GM23338 (cell line): ENCODE results near the gene MET. TPM values are rescaled to one million over a fixed set of nuclear protein-coding genes. Genes with fewer than 3 reads are reported as not detected.

Experiments
- ATAC-seq: fragments of 200-7000 bp; cut with Tn5 transposase; 3 replicates; pipeline ENCODE4 v1.9.1; 2020
- DNase-seq: peaks from one replicate; pipeline ENCODE4 v3.0.0-alpha.2; 2015; ENCODE audit warnings: low spot score
- H2AFZ ChIP-seq: fragments of 200-600 bp; sonication (generic); 2 replicates; pipeline ENCODE4 v1.8.0; 2016; ENCODE audit warnings: antibody characterized with exemption, mild to moderate bottlenecking, moderate library complexity
- H3F3A ChIP-seq: fragments of 200-600 bp; sonication (generic); replicated peaks from 2 replicates; pipeline ENCODE4 v1.8.0; 2017; ENCODE audit warnings: antibody characterized with exemption, mixed run types, low read depth
- H3K27ac ChIP-seq: fragments of 200-600 bp; sonication (generic); 2 replicates; pipeline ENCODE4 v1.6.1; 2016; ENCODE audit warnings: low read depth
- H3K27me3 ChIP-seq: fragments of 200-600 bp; sonication (generic); 2 replicates; pipeline ENCODE4 v1.8.0; 2016; ENCODE audit warnings: mild to moderate bottlenecking, mixed run types, moderate library complexity; ENCODE audit not compliant: insufficient read depth
- H3K36me3 ChIP-seq: fragments of 200-600 bp; sonication (generic); 2 replicates; pipeline ENCODE4 v1.8.0; 2016; ENCODE audit warnings: mild to moderate bottlenecking; ENCODE audit not compliant: insufficient read depth
- H3K4me1 ChIP-seq: fragments of 200-600 bp; sonication (generic); 2 replicates; pipeline ENCODE4 v1.8.0; 2016; ENCODE audit warnings: mild to moderate bottlenecking, moderate library complexity; ENCODE audit not compliant: insufficient read depth
- H3K4me2 ChIP-seq: fragments of 200-600 bp; sonication (generic); 2 replicates; pipeline ENCODE4 v1.7.1; 2017; ENCODE audit warnings: mixed run types
- H3K4me3 ChIP-seq: fragments of 200-600 bp; sonication (generic); 2 replicates; pipeline ENCODE4 v1.6.1; 2016; ENCODE audit warnings: mixed run types
- H3K79me2 ChIP-seq: fragments of 200-600 bp; sonication (generic); replicated peaks from 2 replicates; pipeline ENCODE4 v1.8.0; 2017; ENCODE audit warnings: mild to moderate bottlenecking; ENCODE audit not compliant: insufficient read depth
- H3K9me2 ChIP-seq: fragments of 200-600 bp; sonication (generic); 2 replicates; pipeline ENCODE4 v1.8.0; 2017; ENCODE audit not compliant: insufficient read depth
- H4K20me1 ChIP-seq: fragments of 200-600 bp; sonication (generic); replicated peaks from 2 replicates; pipeline ENCODE4 v1.8.0; 2017; ENCODE audit warnings: mild to moderate bottlenecking; ENCODE audit not compliant: insufficient read depth
- H3K27ac Mint-ChIP-seq: 2 replicates; pipeline ENCODE4 v1.8.0; 2020; ENCODE audit warnings: inconsistent platforms, mild to moderate bottlenecking, moderate library complexity, mixed read lengths
- H3K27me3 Mint-ChIP-seq: 3 replicates; pipeline ENCODE4 v1.8.0; 2022; ENCODE audit warnings: low read depth, mild to moderate bottlenecking, moderate library complexity, mixed read lengths, inconsistent platforms; ENCODE audit not compliant: insufficient read depth, poor library complexity
- H3K36me3 Mint-ChIP-seq: 3 replicates; pipeline ENCODE4 v1.8.0; 2021; ENCODE audit warnings: low read depth, mild to moderate bottlenecking, inconsistent platforms, moderate library complexity, mixed read lengths
- H3K4me1 Mint-ChIP-seq: 3 replicates; pipeline ENCODE4 v1.8.0; 2020; ENCODE audit warnings: mild to moderate bottlenecking, inconsistent platforms, mixed read lengths
- H3K4me3 Mint-ChIP-seq: 3 replicates; pipeline ENCODE4 v1.8.0; 2021; ENCODE audit warnings: moderate library complexity, mild to moderate bottlenecking, inconsistent platforms, mixed read lengths
- H3K9me3 Mint-ChIP-seq: 3 replicates; pipeline ENCODE4 v1.8.0; 2020; ENCODE audit warnings: moderate library complexity, mild to moderate bottlenecking, inconsistent platforms, mixed read lengths
- EZH2 ChIP-seq: fragments of 200-600 bp; sonication (generic); IDR thresholded peaks from one replicate; pipeline ENCODE4 v1.8.0; 2017; ENCODE audit warnings: antibody characterized with exemption, mild to moderate bottlenecking, low read depth; ENCODE audit not compliant: unreplicated experiment
- STAT1 ChIP-seq: IDR thresholded peaks from one replicate; pipeline ENCODE4 v1.6.1; 2016; ENCODE audit warnings: antibody characterized with exemption; ENCODE audit not compliant: unreplicated experiment
- ZNF114 ChIP-seq: fragments of 250-450 bp; sonication (Bioruptor Pico); IDR thresholded peaks from 2 replicates; pipeline ENCODE4 v1.5.0; 2020; ENCODE audit warnings: mild to moderate bottlenecking, moderate library complexity
- ZNF331 ChIP-seq: fragments of 250-450 bp; sonication (Bioruptor Pico); IDR thresholded peaks from 2 replicates; pipeline ENCODE4 v1.5.0; 2020; ENCODE audit warnings: low read depth, mild to moderate bottlenecking, moderate library complexity
- polyA plus RNA-seq: library from polyadenylated mRNA; unstranded; fragments of >200 nt; fragmentation: Nextera tagmentation; extraction: Ambion mirVana; gene quantifications from 2 replicates; pipeline ENCODE4 v1.2.1, GENCODE V29; 2016
- total RNA-seq: library from RNA; depleted of rRNA; stranded (reverse); fragments of >200 nt; shearing (Covaris generic); gene quantifications from 2 replicates; pipeline ENCODE4 v1.2.3, GENCODE V29; 2014
- TF ChIP-seq, protein P1 (sequence below): fragments of 250-450 bp; sonication (Bioruptor Pico); IDR thresholded peaks from 2 replicates; pipeline ENCODE4 v1.5.0; 2020; ENCODE audit warnings: mild to moderate bottlenecking, moderate library complexity
- TF ChIP-seq, protein P2 (sequence below), 2 experiments: fragments of 200-600 bp in 1 of 2; sonication (generic) in 1 of 2; conservative IDR thresholded peaks; 2 replicates each; pipeline versions ENCODE4 v1.5.1 to v1.6.1; 2016 to 2017; ENCODE audit warnings: antibody characterized with exemption in 2 of 2, low read depth in 2 of 2, mild to moderate bottlenecking in 2 of 2, moderate library complexity in 1 of 2
- TF ChIP-seq, protein P3 (sequence below): IDR thresholded peaks from one replicate; pipeline ENCODE4 v1.6.1; 2018; ENCODE audit warnings: antibody characterized with exemption; ENCODE audit not compliant: unreplicated experiment

MET gene
- total and polyA plus RNA-seq, 2 experiments from 2014 or later, result 4.8 to 23.1 TPM

DNA sequence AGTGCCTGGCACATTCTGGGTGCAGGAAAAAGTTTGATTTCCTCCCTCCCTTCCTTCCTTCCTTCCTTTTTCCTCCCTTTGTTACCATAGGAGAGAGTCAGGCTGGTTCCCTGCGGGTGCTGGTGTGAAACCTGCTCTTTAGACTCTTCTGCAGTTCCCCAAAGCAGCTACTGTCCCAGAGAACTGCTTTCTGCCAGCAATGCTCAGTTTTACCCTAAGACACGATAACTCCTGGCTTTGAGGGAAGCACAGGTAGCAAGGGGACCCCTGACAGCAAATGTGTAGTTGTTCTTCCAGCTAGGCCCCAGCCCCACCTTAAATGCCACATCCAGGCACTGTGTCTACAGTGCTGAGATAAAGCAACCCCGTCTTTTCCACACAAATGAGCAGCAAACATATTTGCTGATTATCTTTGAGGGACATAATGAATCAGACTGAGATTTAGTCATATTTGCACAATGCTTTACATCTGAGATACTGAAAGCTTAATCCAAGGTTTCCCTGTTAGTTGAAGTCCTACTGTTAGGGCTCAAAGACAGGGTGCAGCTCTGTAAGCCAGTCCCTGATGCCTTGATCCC is 55.5 kb downstream of the MET start:
- H3K27me3 Mint-ChIP-seq, result peaks cover 4% of the 10 kb centered on the region
- no peaks in the 10 kb centered on the region for H3K36me3 ChIP-seq
- H3F3A ChIP-seq, result no peaks in the 10 kb centered on the region
- no peaks in the 10 kb centered on the region for H3K27me3 ChIP-seq
- TF ChIP-seq EZH2 (no peak), ZNF331 (no peak), STAT1 (no peak), ZNF114 (CRISPR knock-in tag) (no peak)
- TF ChIP-seq, protein P1, sequence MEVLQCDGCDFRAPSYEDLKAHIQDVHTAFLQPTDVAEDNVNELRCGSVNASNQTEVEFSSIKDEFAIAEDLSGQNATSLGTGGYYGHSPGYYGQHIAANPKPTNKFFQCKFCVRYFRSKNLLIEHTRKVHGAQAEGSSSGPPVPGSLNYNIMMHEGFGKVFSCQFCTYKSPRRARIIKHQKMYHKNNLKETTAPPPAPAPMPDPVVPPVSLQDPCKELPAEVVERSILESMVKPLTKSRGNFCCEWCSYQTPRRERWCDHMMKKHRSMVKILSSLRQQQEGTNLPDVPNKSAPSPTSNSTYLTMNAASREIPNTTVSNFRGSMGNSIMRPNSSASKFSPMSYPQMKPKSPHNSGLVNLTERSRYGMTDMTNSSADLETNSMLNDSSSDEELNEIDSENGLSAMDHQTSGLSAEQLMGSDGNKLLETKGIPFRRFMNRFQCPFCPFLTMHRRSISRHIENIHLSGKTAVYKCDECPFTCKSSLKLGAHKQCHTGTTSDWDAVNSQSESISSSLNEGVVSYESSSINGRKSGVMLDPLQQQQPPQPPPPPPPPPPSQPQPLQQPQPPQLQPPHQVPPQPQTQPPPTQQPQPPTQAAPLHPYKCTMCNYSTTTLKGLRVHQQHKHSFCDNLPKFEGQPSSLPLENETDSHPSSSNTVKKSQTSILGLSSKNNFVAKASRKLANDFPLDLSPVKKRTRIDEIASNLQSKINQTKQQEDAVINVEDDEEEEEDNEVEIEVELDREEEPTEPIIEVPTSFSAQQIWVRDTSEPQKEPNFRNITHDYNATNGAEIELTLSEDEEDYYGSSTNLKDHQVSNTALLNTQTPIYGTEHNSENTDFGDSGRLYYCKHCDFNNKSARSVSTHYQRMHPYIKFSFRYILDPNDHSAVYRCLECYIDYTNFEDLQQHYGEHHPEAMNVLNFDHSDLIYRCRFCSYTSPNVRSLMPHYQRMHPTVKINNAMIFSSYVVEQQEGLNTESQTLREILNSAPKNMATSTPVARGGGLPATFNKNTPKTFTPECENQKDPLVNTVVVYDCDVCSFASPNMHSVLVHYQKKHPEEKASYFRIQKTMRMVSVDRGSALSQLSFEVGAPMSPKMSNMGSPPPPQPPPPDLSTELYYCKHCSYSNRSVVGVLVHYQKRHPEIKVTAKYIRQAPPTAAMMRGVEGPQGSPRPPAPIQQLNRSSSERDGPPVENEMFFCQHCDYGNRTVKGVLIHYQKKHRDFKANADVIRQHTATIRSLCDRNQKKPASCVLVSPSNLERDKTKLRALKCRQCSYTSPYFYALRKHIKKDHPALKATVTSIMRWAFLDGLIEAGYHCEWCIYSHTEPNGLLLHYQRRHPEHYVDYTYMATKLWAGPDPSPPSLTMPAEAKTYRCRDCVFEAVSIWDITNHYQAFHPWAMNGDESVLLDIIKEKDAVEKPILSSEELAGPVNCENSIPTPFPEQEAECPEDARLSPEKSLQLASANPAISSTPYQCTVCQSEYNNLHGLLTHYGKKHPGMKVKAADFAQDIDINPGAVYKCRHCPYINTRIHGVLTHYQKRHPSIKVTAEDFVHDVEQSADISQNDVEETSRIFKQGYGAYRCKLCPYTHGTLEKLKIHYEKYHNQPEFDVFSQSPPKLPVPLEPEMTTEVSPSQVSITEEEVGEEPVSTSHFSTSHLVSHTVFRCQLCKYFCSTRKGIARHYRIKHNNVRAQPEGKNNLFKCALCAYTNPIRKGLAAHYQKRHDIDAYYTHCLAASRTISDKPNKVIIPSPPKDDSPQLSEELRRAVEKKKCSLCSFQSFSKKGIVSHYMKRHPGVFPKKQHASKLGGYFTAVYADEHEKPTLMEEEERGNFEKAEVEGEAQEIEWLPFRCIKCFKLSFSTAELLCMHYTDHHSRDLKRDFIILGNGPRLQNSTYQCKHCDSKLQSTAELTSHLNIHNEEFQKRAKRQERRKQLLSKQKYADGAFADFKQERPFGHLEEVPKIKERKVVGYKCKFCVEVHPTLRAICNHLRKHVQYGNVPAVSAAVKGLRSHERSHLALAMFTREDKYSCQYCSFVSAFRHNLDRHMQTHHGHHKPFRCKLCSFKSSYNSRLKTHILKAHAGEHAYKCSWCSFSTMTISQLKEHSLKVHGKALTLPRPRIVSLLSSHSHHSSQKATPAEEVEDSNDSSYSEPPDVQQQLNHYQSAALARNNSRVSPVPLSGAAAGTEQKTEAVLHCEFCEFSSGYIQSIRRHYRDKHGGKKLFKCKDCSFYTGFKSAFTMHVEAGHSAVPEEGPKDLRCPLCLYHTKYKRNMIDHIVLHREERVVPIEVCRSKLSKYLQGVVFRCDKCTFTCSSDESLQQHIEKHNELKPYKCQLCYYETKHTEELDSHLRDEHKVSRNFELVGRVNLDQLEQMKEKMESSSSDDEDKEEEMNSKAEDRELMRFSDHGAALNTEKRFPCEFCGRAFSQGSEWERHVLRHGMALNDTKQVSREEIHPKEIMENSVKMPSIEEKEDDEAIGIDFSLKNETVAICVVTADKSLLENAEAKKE (CRISPR knock-in tag), result no peak
- TF ChIP-seq, protein P2, sequence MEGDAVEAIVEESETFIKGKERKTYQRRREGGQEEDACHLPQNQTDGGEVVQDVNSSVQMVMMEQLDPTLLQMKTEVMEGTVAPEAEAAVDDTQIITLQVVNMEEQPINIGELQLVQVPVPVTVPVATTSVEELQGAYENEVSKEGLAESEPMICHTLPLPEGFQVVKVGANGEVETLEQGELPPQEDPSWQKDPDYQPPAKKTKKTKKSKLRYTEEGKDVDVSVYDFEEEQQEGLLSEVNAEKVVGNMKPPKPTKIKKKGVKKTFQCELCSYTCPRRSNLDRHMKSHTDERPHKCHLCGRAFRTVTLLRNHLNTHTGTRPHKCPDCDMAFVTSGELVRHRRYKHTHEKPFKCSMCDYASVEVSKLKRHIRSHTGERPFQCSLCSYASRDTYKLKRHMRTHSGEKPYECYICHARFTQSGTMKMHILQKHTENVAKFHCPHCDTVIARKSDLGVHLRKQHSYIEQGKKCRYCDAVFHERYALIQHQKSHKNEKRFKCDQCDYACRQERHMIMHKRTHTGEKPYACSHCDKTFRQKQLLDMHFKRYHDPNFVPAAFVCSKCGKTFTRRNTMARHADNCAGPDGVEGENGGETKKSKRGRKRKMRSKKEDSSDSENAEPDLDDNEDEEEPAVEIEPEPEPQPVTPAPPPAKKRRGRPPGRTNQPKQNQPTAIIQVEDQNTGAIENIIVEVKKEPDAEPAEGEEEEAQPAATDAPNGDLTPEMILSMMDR (conservative IDR thresholded peaks at IDR 0.05; ENCODE audit: low read depth in 2 of 2), result no peak
- TF ChIP-seq, protein P3, sequence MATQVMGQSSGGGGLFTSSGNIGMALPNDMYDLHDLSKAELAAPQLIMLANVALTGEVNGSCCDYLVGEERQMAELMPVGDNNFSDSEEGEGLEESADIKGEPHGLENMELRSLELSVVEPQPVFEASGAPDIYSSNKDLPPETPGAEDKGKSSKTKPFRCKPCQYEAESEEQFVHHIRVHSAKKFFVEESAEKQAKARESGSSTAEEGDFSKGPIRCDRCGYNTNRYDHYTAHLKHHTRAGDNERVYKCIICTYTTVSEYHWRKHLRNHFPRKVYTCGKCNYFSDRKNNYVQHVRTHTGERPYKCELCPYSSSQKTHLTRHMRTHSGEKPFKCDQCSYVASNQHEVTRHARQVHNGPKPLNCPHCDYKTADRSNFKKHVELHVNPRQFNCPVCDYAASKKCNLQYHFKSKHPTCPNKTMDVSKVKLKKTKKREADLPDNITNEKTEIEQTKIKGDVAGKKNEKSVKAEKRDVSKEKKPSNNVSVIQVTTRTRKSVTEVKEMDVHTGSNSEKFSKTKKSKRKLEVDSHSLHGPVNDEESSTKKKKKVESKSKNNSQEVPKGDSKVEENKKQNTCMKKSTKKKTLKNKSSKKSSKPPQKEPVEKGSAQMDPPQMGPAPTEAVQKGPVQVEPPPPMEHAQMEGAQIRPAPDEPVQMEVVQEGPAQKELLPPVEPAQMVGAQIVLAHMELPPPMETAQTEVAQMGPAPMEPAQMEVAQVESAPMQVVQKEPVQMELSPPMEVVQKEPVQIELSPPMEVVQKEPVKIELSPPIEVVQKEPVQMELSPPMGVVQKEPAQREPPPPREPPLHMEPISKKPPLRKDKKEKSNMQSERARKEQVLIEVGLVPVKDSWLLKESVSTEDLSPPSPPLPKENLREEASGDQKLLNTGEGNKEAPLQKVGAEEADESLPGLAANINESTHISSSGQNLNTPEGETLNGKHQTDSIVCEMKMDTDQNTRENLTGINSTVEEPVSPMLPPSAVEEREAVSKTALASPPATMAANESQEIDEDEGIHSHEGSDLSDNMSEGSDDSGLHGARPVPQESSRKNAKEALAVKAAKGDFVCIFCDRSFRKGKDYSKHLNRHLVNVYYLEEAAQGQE, result no peak
- H3K4me1 Mint-ChIP-seq, result peaks cover 14% of the 10 kb centered on the region; the same call in 2 of the 3 replicates
- no peaks in the 10 kb centered on the region for H4K20me1 ChIP-seq
- H3K79me2 ChIP-seq, result no peaks in the 10 kb centered on the region
- H3K4me3 Mint-ChIP-seq, result no peak overlapping the region
- H3K36me3 Mint-ChIP-seq, result no peaks in the 10 kb centered on the region
- H3K27ac ChIP-seq, result no peak overlapping the region
- DNase-seq (no peak), ATAC-seq (peak; percentile 26; the same call in 1 of the 3 replicates)
- peaks cover 8% of the 10 kb centered on the region; the same call in 1 of the 2 replicates for H3K4me1 ChIP-seq
- no peak overlapping the region for H3K4me2 ChIP-seq
- no peak overlapping the region for H2AFZ ChIP-seq
- no peak overlapping the region for H3K27ac Mint-ChIP-seq
- no peaks in the 10 kb centered on the region; the same call in 2 of the 3 replicates for H3K9me3 Mint-ChIP-seq
- H3K9me2 ChIP-seq, result no peaks in the 10 kb centered on the region
- H3K4me3 ChIP-seq, result no peak overlapping the region
